SIG-M5 treated with dmso at 0.1 percent for 504 hours (cell line): Measurements from ENCODE around the gene INTS3.

Experiments used
- DNase-seq: peaks from one replicate; lab custom pipeline; 2025; ENCODE audit not compliant: unreplicated experiment; lab: John Stamatoyannopoulos, UW

Gene INTS3

GRCh38 chr1:153727463-153728304, at the start of gene INTS3:
INTS3 (plus strand) TSS chr1:153728050; CDS start chr1:153728635, 585 bp downstream.
- DNase-seq: peak; percentile 100

GRCh38 chr1:153678519-153679336, 49.1 kb upstream of the INTS3 start, which contains the start of gene NPR1:
NPR1 (plus strand) TSS chr1:153678688; CDS start chr1:153679109, 421 bp downstream.
- no peak for DNase-seq

DNA sequence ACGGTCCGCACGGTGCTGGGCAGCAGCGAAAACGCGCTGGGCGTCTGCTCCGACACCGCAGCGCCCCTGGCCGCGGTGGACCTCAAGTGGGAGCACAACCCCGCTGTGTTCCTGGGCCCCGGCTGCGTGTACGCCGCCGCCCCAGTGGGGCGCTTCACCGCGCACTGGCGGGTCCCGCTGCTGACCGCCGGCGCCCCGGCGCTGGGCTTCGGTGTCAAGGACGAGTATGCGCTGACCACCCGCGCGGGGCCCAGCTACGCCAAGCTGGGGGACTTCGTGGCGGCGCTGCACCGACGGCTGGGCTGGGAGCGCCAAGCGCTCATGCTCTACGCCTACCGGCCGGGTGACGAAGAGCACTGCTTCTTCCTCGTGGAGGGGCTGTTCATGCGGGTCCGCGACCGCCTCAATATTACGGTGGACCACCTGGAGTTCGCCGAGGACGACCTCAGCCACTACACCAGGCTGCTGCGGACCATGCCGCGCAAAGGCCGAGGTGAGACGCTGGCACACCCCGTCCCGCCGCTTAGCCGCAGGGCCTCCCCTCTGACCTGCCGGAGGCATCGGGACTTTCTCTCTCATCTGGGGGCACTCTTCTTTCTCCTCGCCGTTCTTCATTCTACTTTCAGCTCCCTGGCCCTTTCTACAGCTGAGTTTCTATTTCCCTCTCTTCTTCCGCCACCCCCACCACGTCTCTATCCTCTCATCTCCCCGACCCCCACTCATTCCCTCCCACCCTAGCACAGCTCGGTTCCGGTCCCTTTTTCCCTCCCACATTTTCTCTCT, 48.3 kb upstream of the INTS3 start:
- no peak for DNase-seq

DNA sequence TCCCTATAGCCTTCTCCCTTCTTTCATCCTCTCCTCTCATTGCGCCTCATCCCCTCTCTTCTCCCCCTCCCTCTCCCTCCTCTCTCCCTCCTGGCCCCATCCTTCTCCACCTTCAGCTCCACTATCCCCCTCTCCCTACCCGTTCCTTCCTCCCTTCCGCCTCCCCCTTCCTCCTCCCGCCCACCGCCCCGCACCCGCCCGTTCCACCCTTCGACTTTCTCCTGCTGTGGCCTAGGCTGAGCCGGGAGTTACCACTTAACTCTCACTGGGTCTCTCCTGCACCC, 47.8 kb upstream of the INTS3 start:
- DNase-seq: no peak

GRCh38 chr1:153682730-153683129, 45.1 kb upstream of the INTS3 start:
- DNase-seq: no peak

- DNase-seq: no peak
Observed at GRCh38 chr1:153683854-153684253, 44.0 kb upstream of the INTS3 start.

GRCh38 chr1:153684892-153685291, 43.0 kb upstream of the INTS3 start:
- DNase-seq: no peak

GRCh38 chr1:153685544-153686340, 42.1 kb upstream of the INTS3 start:
- DNase-seq: no peak

DNA sequence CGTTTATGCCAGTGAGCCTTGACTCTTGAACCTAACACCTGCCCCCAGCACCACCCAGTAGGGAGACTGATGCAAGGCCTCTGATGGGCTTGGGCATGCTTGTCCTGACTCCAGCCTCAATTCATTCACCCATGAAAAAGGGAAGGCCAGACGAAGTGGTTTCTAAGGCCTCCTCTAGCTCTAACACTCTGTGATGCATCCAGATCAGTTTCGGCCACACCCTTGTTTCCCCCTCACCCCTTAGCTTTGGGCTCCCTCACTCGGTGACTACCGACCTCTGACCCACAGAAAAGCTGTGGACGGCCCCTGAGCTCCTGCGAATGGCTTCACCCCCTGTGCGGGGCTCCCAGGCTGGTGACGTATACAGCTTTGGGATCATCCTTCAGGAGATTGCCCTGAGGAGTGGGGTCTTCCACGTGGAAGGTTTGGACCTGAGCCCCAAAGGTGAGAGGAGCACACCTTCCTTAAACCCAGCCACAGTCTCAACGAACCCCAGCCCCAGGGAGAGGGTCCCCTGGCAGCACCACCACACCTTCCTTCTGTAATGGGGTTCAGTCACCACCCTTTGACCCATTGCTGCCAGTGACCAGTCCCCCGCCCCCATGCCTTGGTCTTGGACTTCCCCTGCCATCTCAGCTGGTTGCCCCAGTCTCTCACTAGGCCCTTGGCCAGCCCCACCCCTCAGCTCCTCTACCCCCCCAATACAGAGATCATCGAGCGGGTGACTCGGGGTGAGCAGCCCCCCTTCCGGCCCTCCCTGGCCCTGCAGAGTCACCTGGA, 40.3 kb upstream of the INTS3 start:
- no peak for DNase-seq

DNA sequence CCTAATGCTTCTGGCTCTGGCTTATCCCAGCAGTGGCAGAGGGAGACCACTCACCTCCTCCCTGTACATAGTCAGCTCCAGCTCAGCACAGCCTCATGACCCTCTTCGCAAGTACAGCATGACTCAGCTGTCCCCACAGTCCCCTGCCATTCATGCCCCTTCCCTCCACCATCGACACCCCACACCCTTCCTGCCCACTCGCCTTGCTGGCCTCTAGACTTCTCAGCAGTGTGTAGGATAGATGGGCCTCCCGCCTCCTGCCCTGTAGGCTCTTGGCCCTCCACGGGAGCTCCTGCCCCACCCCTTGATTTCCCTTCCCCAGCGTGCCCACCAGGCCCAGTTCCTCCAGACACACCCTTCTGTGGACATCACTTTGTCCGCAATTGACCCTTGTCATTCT, 39.6 kb upstream of the INTS3 start:
- DNase-seq: no peak

GRCh38 chr1:153688736-153689328, 39.0 kb upstream of the INTS3 start:
- no peak for DNase-seq

GRCh38 chr1:153693466-153693865, 34.4 kb upstream of the INTS3 start:
- no peak for DNase-seq

DNA sequence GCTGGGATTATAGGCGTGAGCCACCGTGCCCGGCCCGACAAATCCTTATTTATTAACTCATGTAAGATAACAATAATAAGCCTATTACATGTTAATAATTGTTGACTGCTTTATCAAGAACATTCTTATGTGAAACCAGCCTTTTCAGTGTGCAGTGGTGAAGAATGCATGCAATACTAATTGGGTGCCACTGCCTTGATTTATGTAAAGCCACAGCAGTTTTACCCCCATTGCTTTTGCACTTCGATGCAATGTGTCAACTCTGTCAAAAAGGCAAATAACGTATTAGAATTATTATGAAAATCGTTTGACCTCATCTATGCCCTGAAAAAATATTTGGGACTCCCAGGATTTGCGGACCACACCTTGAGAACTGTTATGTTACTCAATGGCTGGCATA, 31.1 kb upstream of the INTS3 start:
- DNase-seq: no peak

GRCh38 chr1:153697191-153698019, 30.4 kb upstream of the INTS3 start:
- DNase-seq: no peak

- DNase-seq: no peak
Observed at GRCh38 chr1:153698020-153698922, 29.6 kb upstream of the INTS3 start.

DNA sequence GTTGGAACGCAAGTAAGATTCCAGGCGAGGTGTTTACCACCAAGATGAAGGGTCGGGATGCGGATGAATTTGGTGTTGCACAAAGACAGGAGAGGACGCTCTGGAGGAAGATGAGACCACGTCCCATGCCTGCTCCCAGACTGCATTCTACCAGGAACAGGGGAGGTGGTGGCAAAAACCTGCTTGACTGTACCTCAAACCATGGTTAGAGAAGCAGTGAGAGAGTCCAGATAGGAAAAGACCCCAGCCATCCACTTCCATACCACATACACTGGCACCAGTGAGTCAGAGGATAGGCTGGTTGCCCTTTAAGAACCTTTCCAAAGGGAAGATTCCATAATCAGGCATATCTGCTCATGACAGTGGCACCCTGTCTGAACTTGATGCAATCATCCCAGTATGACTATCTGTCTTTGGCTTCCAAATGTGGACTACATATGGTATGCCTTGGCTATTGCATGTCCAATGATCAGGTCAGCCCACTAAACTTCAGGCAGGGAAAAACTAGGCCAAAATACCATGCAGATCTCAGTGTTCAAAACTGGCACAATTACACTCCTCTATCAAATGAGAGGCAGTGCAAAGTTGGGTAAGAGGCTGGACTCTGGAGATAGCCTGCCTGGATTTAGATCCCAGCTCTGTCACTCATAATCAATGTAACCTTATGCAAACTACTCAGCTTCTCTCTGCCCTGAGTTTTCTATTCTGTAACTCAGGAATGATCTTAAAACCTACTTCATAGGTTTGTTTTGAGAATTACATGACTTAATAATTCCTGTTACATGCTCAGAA, 28.7 kb upstream of the INTS3 start:
- DNase-seq: no peak

GRCh38 chr1:153699768-153700167, 28.1 kb upstream of the INTS3 start:
- DNase-seq: no peak
